ENCODE measurements around the gene CTDNEP1.

The CTDNEP1 gene
- long read RNA-seq, donor 1, transcript CTDNEP1-210 (8 exons, 1,708 nt), result major isoform, 35 of 53 reads
- long read RNA-seq, donor 1, partial matches to known transcripts, result 10 of 53 reads
- long read RNA-seq, donor 1, other reads (novel, unspliced or antisense), result 5 of 53 reads
- long read RNA-seq, donor 2, transcript CTDNEP1-210 (8 exons, 1,708 nt), result major isoform, 16 of 56 reads
- long read RNA-seq, donor 2, partial matches to known transcripts, result 38 of 56 reads
- long read RNA-seq, donor 2, other reads (novel, unspliced or antisense), result 0 of 56 reads
- long read RNA-seq, donor 3, transcript CTDNEP1-210 (8 exons, 1,708 nt), result major isoform, 22 of 38 reads
- long read RNA-seq, donor 3, partial matches to known transcripts, result 13 of 38 reads
- long read RNA-seq, donor 3, other reads (novel, unspliced or antisense), result 0 of 38 reads
- long read RNA-seq, donor 4, transcript CTDNEP1-204 (2 exons, 393 nt), result minor isoform, 5 of 42 reads
- long read RNA-seq, donor 4, transcript CTDNEP1-210 (8 exons, 1,708 nt), result major isoform, 23 of 42 reads
- long read RNA-seq, donor 4, partial matches to known transcripts, result 12 of 42 reads
- long read RNA-seq, donor 4, other reads (novel, unspliced or antisense), result 0 of 42 reads
- long read RNA-seq, donor 5, transcript CTDNEP1-210 (8 exons, 1,708 nt), result major isoform, 47 of 55 reads
- long read RNA-seq, donor 5, partial matches to known transcripts, result 7 of 55 reads
- long read RNA-seq, donor 5, other reads (novel, unspliced or antisense), result 0 of 55 reads
- long read RNA-seq, donor 6, transcript CTDNEP1-210 (8 exons, 1,708 nt), result major isoform, 31 of 47 reads
- long read RNA-seq, donor 6, partial matches to known transcripts, result 13 of 47 reads
- long read RNA-seq, donor 6, other reads (novel, unspliced or antisense), result 0 of 47 reads
- long read RNA-seq, donor 7, result 0 reads
- long read RNA-seq, donor 8, transcript CTDNEP1-210 (8 exons, 1,708 nt), result major isoform, 33 of 48 reads
- long read RNA-seq, donor 8, partial matches to known transcripts, result 14 of 48 reads
- long read RNA-seq, donor 8, other reads (novel, unspliced or antisense), result 0 of 48 reads

DNA sequence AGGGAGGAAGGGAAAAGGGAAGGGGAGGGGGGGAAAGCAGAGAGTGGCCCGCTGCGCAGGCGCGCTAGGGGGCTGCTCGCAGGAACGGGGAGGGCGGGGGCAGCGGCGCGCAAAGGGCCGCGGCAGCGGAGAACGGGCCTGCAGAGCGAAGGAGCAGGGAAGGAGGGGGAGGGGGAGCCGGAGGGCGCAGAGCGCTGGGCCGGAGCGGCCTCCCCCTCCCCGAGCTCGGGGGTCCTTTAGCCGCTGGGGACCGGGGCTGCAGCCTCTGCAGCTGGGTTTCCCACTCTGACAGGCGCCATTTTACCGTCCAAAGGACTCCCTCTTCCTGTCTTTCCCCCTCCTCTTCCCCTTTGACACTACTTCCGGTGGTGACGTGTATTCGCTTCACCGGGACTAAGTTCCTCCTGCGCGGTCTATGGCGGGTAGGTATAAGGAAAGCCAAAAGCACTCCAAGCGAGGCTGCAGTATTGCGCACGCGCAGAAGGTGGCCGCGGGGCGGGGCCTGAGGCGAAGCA is at the start of gene CTDNEP1:
Gene CTDNEP1, minus strand, starts transcription at position 74 of the 515 bp plus-strand sequence. CDS start 438 bp downstream, outside the sequence.
- DNase-seq, result peak; percentile 100

- peak; percentile 86 for DNase-seq
These were observed 44.8 kb upstream of the CTDNEP1 start for GRCh38 chr17:7296189-7296861.

DNA sequence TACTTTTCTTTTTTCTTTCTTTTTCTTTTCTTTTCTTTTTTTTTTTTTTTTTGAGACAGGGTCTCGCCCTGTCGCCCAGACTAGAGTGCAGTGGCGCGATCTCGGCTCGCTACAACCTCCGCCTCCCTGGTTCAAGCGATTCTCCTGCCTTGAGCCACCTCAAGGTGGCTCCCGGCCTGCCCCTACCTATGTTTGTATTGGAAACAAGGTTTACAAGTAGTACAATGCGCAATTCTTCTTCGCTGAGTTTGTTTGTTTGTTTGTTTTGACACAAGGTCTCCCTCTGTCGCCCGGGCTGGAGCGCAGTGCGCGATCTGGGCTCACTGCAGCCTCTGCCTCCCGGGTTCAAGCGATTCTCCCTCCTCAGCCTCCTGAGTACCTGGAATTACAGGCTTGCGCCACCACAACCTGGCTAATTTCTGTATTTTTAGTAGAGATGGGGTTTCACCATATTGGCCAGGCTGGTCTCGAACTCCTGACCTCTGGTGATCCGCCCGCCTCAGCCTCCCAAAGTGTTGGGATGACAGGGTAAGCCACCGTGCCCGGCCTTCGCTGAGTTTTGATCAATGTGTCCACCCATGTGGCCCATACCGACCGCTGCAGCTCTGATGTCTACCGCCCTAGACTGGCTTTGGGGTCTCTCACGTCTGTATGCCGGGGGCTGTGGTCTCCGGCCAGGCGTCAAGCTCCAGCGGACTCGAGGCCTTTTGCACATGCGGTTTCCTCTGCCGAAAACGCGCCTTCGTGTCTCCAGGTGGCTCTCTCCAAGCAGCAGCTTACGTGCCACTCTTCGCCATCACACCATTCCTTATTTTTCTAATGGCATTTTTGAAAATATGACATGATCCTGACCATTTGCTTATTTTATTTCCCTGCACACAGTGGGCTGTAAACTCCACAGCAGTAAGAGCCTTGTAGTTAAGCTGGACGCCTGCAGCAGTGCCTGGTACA is 44.0 kb upstream of the CTDNEP1 start:
- peak; percentile 23 for DNase-seq

- DNase-seq, result peak; percentile 66
These were observed 43.1 kb upstream of the CTDNEP1 start, which contains the start of gene YBX2 for GRCh38 chr17:7294614-7295153. Gene YBX2 (minus strand): TSS chr17:7294639. CDS start chr17:7294500, 139 bp downstream.

DNA sequence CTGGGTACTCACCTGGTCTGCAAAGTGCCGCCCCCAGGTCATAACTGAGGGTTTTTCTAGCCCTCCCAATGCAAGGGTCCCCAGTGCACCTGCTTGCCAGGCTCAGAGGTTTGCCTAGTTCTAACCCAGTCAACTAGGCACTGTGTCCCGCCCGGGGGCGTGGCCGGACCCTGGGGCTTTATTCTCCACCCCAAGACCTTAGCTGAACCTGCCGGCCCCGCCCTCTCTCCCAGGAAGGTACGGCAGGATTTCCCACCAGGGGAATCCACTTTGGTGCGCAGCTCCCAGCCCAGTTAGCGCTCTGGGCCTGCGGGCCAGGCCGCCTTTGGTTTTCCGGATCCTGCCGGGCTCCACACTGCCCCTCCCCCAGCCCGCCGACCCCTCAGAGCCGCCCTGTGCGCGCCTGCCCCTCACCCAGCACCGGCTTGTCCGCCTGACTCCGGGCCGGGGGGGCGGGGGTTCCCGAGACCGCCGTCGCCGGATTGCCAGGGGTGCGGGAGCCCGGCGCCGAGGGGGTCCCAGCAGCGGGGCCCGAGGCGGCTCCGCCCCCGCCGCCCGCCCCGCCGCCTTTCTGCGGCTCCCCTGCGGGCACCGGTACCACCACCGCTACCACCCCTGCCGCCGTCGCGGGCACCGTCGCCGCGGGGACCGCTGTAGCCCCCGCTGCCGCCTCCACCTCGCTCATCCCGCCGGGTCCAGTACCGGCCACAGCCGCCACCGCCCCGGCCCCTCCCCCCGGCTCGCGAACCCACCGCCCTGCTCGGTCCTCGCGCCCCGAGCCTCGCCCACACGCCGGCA is 42.5 kb upstream of the CTDNEP1 start:
- peak; percentile 39 for DNase-seq

DNA sequence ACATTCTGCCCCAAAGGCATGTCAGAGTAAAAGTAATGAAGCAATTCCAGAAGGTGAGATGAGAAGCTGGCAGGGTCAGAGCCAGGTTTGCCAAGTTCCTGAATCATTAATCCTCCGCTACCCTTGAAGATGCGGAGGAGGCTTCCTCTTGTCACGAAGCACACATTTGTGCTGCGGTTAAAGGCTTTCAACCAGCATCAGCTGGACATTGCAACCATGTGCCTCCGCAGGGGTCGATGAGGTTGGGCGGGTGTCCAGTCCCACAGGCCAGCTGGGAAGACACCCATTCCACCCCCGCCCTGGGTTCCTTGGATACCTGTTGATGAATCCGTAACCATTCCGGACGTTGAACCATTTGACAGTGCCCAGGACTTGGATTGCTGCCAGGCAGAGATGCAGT is 41.6 kb upstream of the CTDNEP1 start:
- peak; percentile 32 for DNase-seq

DNA sequence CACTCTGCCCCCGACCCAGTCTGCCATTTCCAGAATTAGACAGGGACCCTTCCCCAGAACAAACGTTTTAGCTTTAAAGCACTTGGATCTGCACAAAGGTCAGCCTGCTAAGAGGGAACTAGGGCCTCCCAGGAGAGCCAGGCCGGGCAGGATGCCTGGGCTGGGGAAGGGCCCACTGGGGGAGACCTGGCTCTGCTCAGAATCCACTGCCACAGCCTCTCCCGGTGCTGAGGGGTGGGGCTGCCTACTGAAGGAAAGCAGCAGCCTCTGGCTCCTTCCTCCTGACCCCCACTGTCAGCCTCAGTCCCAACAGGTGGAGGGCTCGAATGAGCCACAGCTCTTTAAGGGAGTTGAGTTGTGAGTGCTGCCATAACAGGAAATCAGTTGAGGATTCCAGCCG is 41.2 kb upstream of the CTDNEP1 start:
- peak; percentile 35 for DNase-seq

DNA sequence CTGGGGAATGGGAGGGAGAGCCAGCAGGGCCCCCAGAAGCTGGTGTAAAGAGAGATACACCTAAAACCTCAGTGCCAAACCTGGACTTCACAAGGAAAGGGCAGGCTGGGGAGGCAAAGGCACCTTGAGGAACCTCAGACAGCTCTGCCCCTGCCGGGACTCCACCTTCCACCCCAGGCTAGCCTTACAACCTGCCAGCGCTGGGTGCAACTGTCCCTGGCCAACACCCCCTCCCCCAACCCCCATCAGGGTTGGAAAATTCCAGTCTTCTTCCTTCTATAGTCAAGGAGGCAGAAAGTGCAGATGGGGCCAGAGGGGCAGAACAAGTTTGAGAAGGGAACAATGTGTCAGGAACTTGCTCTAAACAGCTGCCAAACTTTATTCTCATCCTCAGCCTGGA is 40.7 kb upstream of the CTDNEP1 start:
- no peak for DNase-seq

- no peak for DNase-seq
These were observed 39.2 kb upstream of the CTDNEP1 start for GRCh38 chr17:7290685-7291084.

- no peak for DNase-seq
These were observed 38.6 kb upstream of the CTDNEP1 start for GRCh38 chr17:7290166-7290565.

DNA sequence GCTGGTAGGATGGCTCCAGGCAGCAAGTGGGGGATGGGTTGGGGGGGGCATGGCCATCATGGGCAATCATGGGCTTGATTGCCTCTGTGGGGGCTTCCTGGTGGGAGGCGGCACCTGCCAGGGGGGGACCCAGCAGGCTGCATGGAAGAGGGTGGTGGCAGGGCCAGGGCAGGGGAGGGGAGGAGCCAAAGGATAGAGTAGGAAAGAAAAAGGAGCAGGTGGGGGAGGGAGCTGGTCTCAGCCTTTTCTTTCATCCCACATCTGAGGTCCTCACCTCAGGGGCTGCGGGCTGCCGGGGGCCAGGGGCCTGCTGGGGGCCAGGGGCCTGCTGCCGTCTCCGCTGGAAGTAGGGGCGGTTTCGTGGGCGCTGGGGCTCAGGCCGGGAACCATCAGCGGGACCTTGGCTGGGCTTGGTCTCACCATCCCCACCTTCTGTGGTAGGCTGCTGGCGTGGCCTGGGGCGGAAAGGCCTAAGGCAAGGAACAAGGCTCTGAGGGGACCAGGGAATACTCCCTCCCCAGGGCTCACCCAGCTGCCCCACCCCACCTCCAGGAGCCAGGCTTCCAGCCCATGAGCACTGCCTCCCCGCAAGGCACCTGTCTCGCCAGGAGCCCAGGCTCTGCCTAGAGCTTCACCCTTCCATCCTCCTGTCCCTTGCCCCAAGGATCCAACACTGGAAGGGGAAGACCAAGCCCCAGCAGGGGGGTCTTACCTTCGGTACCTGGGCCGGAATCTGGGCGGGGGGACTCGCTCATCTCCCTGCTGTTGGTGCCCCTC is 37.9 kb upstream of the CTDNEP1 start:
- no peak for DNase-seq

DNA sequence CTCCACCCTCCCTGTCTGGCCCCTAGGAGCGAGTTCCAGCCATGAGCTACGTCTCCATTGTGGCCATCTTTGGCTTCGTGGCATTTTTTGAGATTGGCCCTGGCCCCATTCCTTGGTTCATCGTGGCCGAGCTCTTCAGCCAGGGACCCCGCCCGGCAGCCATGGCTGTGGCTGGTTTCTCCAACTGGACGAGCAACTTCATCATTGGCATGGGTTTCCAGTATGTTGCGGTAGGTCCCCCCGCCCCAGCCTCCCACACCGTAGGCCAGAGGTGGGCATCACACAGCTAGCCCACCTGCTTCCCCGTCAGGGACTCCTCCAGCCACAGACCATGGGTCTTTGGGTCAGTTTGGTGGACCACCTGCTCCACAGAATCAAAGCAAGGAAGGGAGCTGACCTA is 34.1 kb upstream of the CTDNEP1 start:
- DNase-seq, result no peak

GRCh38 chr17:7284911-7285310 is 33.4 kb upstream of the CTDNEP1 start:
- no peak for DNase-seq

DNA sequence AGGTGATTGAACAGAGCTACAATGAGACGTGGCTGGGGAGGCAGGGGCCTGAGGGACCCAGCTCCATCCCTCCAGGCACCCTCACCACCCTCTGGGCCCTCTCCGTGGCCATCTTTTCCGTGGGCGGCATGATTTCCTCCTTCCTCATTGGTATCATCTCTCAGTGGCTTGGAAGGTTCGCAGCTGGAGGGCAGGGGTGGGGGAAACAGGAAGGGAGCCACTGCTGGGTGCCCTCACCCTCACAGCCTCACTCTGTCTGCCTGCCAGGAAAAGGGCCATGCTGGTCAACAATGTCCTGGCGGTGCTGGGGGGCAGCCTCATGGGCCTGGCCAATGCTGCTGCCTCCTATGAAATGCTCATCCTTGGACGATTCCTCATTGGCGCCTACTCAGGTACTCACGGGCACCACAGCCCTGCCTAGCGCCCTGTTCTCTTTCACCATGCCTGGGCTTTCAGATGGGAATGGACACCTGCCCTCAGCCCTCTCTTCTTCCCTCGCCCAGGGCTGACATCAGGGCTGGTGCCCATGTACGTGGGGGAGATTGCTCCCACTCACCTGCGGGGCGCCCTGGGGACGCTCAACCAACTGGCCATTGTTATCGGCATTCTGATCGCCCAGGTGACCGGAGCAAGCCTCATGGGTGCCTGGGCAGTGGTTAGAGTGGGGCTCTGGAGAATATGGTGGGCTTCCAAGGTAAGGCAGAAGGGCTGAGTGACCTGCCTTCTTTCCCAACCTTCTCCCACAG is 32.1 kb upstream of the CTDNEP1 start:
- DNase-seq, result no peak

DNA sequence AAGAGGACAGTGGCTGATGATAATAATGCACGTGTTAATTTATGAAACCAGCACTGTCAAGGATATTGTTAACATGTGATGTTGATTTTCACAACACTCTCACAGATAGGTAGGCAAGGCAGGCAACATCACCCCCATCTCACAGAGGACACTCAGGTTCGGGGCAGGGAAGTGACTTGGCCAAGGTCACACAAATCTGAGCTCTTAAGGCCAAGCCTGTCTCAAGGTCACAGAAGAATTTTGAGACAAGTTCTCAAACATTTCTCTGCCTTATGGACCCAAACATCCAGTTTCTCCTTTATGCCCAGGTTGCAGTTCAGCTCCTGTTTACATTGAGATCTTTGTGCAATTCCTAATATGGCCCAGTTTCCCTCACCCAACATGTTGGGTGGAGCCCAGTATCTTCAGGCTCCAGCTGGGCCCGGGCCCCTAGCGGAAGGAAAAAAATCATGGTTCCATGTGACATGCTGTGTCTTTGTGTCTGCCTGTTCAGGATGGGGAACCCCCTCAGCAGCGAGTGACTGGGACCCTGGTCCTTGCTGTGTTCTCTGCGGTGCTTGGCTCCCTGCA is 31.3 kb upstream of the CTDNEP1 start:
- no peak for DNase-seq

- peak; percentile 71 for DNase-seq
These were observed 30.6 kb upstream of the CTDNEP1 start for GRCh38 chr17:7281953-7282751.

All from right kidney (tissue), 9 donors.